Body of pancreas (tissue), 4 donors: ENCODE data around the gene MS4A8.

ENCODE experiments used
- POLR2A ChIP-seq, 3 donors: fragments of 450-650 bp; IDR thresholded peaks; one replicate each; pipeline ENCODE4 v1.6.1; 2016; ENCODE audit warnings: antibody characterized with exemption in 3 of 3, mild to moderate bottlenecking in 2 of 3
- TF ChIP-seq, protein P1 (sequence below), 7 experiments: fragments of 450-650 bp in 4 of 7; fragments of 200-600 bp in 3 of 7; sonication (generic) in 3 of 7; IDR thresholded peaks; one replicate each; pipeline ENCODE4 v1.5.1; 2016 to 2019; ENCODE audit warnings: antibody characterized with exemption in 7 of 7

- TF ChIP-seq, protein P1, sequence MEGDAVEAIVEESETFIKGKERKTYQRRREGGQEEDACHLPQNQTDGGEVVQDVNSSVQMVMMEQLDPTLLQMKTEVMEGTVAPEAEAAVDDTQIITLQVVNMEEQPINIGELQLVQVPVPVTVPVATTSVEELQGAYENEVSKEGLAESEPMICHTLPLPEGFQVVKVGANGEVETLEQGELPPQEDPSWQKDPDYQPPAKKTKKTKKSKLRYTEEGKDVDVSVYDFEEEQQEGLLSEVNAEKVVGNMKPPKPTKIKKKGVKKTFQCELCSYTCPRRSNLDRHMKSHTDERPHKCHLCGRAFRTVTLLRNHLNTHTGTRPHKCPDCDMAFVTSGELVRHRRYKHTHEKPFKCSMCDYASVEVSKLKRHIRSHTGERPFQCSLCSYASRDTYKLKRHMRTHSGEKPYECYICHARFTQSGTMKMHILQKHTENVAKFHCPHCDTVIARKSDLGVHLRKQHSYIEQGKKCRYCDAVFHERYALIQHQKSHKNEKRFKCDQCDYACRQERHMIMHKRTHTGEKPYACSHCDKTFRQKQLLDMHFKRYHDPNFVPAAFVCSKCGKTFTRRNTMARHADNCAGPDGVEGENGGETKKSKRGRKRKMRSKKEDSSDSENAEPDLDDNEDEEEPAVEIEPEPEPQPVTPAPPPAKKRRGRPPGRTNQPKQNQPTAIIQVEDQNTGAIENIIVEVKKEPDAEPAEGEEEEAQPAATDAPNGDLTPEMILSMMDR (IDR thresholded peaks at IDR 0.05) = no peak
- TF ChIP-seq POLR2A (IDR thresholded peaks at IDR 0.05) = no peak
Observed at GRCh38 chr11:60739114-60739513, 39.7 kb downstream of the MS4A8 start.
